Endothelial cell (in vitro differentiated cells): ENCODE measurements around the gene MEGF10. TPM values are rescaled to one million over a fixed set of nuclear protein-coding genes. Genes with fewer than 3 reads are reported as not detected.

Experiments
- DNase-seq: peaks from one replicate; pipeline ENCODE4 v3.0.0; 2021; ENCODE audit warnings: low spot score
- H3K27ac Mint-ChIP-seq: one replicate; pipeline ENCODE4 v1.8.0; 2021; ENCODE audit warnings: mixed read lengths, inconsistent platforms; ENCODE audit not compliant: unreplicated experiment
- H3K27me3 Mint-ChIP-seq: one replicate; pipeline ENCODE4 v1.8.0; 2021; ENCODE audit warnings: mild to moderate bottlenecking, moderate library complexity, mixed read lengths, inconsistent platforms; ENCODE audit not compliant: unreplicated experiment
- H3K36me3 Mint-ChIP-seq: one replicate; pipeline ENCODE4 v1.8.0; 2021; ENCODE audit warnings: mild to moderate bottlenecking, low read depth, mixed read lengths, inconsistent platforms; ENCODE audit not compliant: unreplicated experiment
- H3K4me1 Mint-ChIP-seq: one replicate; pipeline ENCODE4 v1.8.0; 2021; ENCODE audit warnings: mild to moderate bottlenecking, mixed read lengths, inconsistent platforms; ENCODE audit not compliant: unreplicated experiment
- H3K4me3 Mint-ChIP-seq: one replicate; pipeline ENCODE4 v1.8.0; 2021; ENCODE audit warnings: mild to moderate bottlenecking, mixed read lengths, inconsistent platforms; ENCODE audit not compliant: unreplicated experiment
- H3K9me3 Mint-ChIP-seq: one replicate; pipeline ENCODE4 v1.8.0; 2021; ENCODE audit warnings: mixed read lengths, inconsistent platforms; ENCODE audit not compliant: unreplicated experiment
- CTCF ChIP-seq: fragments of 200-600 bp; sonication (generic); IDR thresholded peaks from one replicate; pipeline ENCODE4 v1.5.0; 2021; ENCODE audit warnings: antibody characterized with exemption; ENCODE audit not compliant: unreplicated experiment
- total RNA-seq: library from RNA; stranded (reverse); fragmentation: NEBNext Ultra II Directional; extraction: Animal tissue kit (Norgen Biotek cat#: 25700); gene quantifications from one replicate; pipeline ENCODE4 v1.2.1, GENCODE V29; 2021; ENCODE audit not compliant: unreplicated experiment

The MEGF10 gene
- total RNA-seq, 1 donor from 2014 or later, result 5.6 TPM

DNA sequence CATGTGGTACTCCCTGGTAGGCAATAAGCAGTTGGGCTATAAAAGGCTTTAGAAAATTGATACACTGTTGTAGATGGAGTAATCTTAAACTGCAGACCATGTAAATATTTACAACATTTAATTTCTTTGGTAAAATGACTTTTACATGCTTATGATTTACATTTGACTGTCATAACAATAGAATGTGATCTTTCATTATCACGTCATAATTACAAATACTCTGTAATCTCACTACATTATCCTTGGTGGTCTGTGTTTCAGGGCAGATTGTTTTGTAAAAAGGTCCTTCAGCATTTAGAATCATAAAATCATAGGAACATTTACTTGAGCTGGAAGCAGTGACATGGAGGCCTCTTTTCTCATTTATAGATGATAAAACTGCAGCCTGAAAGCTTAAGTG lies 153.6 kb downstream of the MEGF10 start:
- Mint-ChIP-seq H3K9me3 (no peaks in the 10 kb centered on the region), H3K36me3 (no peaks in the 10 kb centered on the region), H3K27me3 (no peaks in the 10 kb centered on the region), H3K27ac (no peak overlapping the region), H3K4me1 (no peaks in the 10 kb centered on the region), H3K4me3 (no peak overlapping the region)
- no peak for TF ChIP-seq CTCF
- no peak for DNase-seq

GRCh38 chr5:127445328-127445727 lies 154.7 kb downstream of the MEGF10 start:
- no peak overlapping the region for H3K27ac Mint-ChIP-seq

DNA sequence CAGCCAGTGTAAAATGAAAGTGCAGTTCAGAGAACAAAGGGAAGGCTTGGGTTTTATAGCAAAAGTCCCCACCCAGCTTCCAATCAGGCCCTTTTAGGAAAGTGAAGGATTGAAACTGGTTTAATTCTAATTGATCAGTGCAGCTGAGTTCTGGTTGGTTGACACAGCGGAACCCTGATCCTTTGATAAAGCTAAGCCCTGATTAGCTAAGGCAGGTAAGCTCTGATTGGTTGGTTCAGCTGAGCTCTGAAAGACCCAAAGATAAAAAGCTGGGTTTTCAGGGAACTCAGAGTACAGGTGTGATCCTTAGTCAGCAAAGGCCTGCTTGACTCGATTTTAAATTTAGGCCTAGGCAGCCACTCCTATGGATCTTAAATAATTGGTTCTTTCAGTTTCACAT lies 156.0 kb downstream of the MEGF10 start:
- Mint-ChIP-seq H3K36me3 (no peaks in the 10 kb centered on the region), H3K27me3 (no peaks in the 10 kb centered on the region), H3K27ac (no peak overlapping the region), H3K4me1 (no peaks in the 10 kb centered on the region), H3K9me3 (no peaks in the 10 kb centered on the region), H3K4me3 (no peak overlapping the region)
- no peak for TF ChIP-seq CTCF
- DNase-seq, result no peak

More at GRCh38 chr5:127445328-127445727, 154.7 kb downstream of the MEGF10 start:
- no peak for DNase-seq
- Mint-ChIP-seq H3K4me3 (no peak overlapping the region), H3K9me3 (no peaks in the 10 kb centered on the region), H3K4me1 (no peaks in the 10 kb centered on the region), H3K36me3 (no peaks in the 10 kb centered on the region), H3K27me3 (no peaks in the 10 kb centered on the region)
- no peak for TF ChIP-seq CTCF

GRCh38 chr5:127447827-127448226 lies 157.2 kb downstream of the MEGF10 start:
- DNase-seq, result no peak
- TF ChIP-seq CTCF, result no peak
- Mint-ChIP-seq H3K9me3 (no peaks in the 10 kb centered on the region), H3K36me3 (no peaks in the 10 kb centered on the region), H3K4me1 (no peaks in the 10 kb centered on the region), H3K4me3 (no peak overlapping the region), H3K27ac (no peak overlapping the region), H3K27me3 (no peaks in the 10 kb centered on the region)

GRCh38 chr5:127450046-127450445 lies 159.4 kb downstream of the MEGF10 start:
- Mint-ChIP-seq H3K4me1 (no peaks in the 10 kb centered on the region), H3K9me3 (no peaks in the 10 kb centered on the region), H3K36me3 (no peaks in the 10 kb centered on the region), H3K27me3 (no peaks in the 10 kb centered on the region), H3K27ac (no peak overlapping the region), H3K4me3 (no peak overlapping the region)
- no peak for TF ChIP-seq CTCF
- no peak for DNase-seq
